ENCODE measurements around the gene SLC6A8. TPM values are rescaled to one million over a fixed set of nuclear protein-coding genes. Genes with fewer than 3 reads are reported as not detected.
"Not testable (repeated sequence)": the region's sequence is repeated elsewhere in the genome, so short reads cannot be mapped to it uniquely, and the experiment has no call there.

SLC6A8 gene
- total RNA-seq, 1 donor from 2014 or later: 3.1 TPM

GRCh38 chrX:153727123-153727931, 39.6 kb downstream of the SLC6A8 start:
- intact Hi-C loops (cut with micrococcal nuclease): loop anchor here (10.0 kb wide), 2 partner anchors 647 to 787 kb away; partner anchors contain the start of genes EMD, FAM3A and FLNA

- intact Hi-C loops (cut with micrococcal nuclease): loop anchor here (10.0 kb wide), 2 partner anchors 647 to 787 kb away; partner anchors contain the start of genes EMD, FAM3A and FLNA
Observed at GRCh38 chrX:153728095-153728494, 40.4 kb downstream of the SLC6A8 start.

DNA sequence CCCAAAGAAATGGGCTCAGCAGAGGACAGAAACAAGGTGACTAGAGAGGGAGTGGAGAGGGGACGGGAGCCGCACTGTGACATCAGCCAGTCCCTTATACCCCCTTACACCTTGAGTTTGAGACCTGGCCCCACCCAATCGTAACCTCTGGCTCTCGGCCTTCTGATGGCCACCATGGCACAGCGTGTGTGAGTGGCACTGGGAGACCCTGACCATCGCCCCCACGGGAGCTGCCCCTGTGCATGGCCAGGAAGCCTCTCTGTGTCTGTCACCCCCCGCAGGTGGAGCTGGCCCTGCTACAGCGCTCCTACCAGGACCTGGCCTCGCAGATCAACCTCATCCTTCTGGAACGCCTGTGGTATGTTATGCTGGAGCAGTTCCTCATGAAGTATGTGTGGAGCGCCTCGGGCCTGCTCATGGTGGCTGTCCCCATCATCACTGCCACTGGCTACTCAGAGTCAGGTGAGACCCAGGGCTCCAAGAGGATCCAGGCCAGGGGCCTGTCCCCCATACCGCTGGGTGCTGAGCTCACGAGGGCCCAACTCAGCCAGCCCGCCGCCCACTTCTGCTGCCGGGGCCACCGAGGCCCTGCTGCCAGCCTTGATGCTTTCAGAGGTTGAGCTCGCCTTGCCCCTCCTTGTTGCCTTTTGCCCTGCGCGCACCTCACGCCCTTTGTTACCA, 41.4 kb downstream of the SLC6A8 start:
- intact Hi-C loops (cut with micrococcal nuclease): loop anchor here (10.0 kb wide), 2 partner anchors 646 to 786 kb away; partner anchors contain the start of genes EMD, FAM3A and FLNA

- intact Hi-C loops (cut with micrococcal nuclease): not testable (repeated sequence)
Observed at GRCh38 chrX:153730115-153730514, 42.4 kb downstream of the SLC6A8 start.

- intact Hi-C loops (cut with micrococcal nuclease): no loop called here
Observed at GRCh38 chrX:153731117-153731844, 43.6 kb downstream of the SLC6A8 start.

- intact Hi-C loops (cut with micrococcal nuclease): no loop called here
Observed at GRCh38 chrX:153731845-153732215, 44.1 kb downstream of the SLC6A8 start.

GRCh38 chrX:153732401-153732800, 44.7 kb downstream of the SLC6A8 start:
- intact Hi-C loops (cut with micrococcal nuclease): no loop called here

GRCh38 chrX:153733651-153734240, 46.0 kb downstream of the SLC6A8 start:
- intact Hi-C loops (cut with micrococcal nuclease): no loop called here

DNA sequence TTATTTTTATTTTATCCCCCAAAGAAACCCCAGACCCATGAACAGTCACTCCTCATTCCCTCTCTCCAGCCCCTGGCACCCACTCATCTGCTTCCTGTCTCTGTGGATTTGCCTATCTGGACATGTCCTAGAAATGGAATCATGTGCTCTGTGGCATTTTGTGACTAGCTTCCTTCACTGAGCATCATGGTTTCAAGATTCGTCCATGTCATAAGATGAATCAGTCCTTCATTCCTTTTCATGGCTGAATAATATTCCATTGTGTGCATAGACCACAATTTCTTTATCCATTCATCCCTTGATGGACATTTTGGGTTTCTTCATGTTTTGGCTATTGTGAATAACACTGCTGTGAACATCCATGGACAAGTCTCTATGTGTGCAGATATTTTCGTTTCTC, 47.1 kb downstream of the SLC6A8 start:
- intact Hi-C loops (cut with micrococcal nuclease): no loop called here

DNA sequence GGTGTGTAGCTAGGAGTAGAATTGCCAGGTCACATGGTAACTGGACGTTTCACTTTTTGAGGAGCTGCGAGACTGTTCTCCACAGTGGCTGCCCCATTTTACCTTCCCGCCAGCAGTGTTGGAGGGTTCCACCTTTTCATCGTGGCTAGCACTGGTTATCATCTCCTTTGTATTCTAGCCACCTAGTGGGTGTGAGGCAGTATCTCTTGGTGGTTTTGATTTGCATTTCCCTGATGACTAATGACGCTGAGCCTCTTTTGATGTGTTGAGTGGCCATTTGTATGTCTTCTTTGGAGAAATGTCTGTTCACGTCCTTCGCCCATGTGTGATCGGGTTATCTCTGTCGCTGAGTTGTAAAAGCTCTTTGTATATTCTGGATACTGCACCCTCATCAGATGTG, 47.5 kb downstream of the SLC6A8 start:
- intact Hi-C loops (cut with micrococcal nuclease): no loop called here

DNA sequence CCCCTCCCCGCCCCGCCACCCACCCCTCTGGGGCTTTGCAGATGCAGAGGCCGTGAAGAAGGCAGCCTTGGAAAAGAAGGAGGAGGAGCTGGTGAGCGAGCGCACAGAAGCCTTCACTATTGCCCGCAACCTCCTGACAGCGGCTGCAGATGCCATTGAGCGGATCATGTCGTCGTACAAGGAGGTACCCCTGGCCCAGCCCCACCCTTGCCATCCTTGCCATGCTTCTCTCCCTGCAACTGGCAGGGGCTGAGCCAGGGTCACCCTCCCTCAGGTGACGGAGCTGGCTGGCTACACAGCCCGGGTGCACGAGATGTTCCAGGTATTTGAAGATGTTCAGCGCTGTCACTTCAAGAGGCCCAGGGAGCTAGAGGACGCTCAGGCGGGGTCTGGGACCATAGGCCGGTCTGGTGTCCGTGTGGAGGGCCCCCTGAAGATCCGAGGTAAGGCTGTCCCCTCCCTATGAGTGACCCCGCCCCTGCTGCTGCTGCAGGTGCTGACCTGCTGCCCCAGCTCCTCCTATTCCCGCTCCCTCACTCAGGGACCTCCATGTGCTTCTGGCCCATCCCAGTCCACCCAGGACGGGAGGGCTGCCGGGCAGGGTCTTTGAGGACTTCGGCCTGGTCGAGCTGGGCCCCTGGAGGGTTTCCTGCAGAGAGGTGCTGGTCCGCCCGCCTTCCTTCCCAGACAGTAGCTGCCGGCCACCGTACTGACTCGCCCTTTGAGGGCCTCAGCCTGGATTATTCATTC, 48.5 kb downstream of the SLC6A8 start:
- intact Hi-C loops (cut with micrococcal nuclease): no loop called here

DNA sequence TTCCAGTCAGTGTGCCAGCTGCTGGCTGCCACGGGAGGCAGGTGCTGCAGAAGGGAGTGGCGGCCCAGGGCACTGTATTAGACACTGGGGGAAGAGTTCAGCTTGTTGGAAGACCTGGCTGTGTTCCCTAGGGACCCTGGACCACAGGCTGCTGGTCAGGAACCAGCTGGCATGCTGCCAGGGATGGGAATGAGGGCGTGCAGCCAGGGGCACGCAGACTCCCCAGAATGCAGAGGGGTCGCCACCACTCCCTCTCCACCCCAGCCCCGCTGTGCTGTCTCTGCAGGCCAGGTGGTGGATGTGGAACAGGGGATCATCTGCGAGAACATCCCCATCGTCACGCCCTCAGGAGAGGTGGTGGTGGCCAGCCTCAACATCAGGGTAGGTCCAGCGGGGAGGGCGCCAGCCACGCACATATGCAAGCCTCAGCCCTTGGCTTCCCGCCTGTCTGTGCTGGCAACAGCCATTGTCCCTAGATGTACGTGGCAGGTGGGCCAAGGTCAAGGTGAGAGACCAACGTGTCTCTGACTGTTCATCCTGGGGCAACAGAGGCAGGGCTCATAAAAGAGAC, 49.2 kb downstream of the SLC6A8 start:
- intact Hi-C loops (cut with micrococcal nuclease): no loop called here

DNA sequence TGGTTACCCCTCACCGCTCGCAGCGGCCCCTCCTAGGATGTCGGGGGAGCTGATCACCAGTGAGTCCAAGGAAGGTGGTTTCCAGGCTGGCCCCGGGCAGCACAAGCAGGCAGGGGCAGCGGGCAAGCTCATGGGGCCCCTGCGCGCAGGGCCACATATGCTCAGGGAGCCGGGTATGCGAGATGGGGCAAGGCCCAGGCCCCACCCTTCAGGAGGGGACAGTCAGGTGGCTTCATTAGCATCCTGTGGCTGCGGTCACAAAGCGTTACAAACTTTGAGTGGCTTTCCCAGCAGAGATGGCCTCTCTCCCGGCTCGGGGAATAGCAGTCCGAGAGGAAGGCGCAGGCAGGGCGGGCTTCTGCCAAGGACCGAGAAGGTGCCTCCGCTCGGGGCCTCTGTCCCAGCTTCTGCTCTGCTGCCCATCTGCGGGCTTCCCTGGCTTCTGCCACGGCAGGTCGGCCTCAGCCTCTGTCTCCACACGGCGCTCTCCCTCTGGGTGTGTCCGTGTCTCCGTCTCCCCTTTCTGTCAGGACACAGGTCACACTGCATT, 50.4 kb downstream of the SLC6A8 start:
- intact Hi-C loops (cut with micrococcal nuclease): no loop called here

- intact Hi-C loops (cut with micrococcal nuclease): no loop called here
Observed at GRCh38 chrX:153739754-153740486, 52.2 kb downstream of the SLC6A8 start.

DNA sequence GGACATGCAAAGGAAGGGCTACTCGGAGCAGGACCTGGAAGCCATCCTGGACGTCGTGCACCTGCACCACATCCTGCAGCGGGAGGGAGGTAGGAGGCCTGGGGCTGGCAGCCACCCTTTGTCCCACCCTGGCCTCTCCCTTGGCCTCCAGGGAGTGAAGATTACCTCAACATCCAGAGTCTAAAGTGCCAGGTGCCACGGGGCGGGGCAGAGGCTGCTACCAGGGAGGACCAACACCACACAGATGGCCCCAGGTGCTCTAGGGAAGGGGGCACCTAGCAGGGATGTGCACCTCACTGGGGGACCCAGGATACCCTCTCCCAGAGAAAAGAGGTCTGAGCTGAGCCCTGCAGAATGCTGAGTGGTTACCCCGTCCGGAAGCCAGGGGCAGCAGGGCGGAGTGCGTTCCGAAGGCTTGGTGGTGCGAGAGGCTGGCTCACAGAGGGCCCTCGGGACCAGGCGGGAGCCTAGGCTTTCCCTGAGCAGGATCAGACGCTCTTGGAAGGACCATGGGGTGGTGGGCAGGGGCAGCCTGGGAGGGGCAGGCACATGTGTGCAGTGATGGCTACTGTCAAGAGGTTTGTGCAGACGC, 53.0 kb downstream of the SLC6A8 start:
- intact Hi-C loops (cut with micrococcal nuclease): no loop called here

GRCh38 chrX:153741446-153741845, 53.7 kb downstream of the SLC6A8 start:
- intact Hi-C loops (cut with micrococcal nuclease): no loop called here

DNA sequence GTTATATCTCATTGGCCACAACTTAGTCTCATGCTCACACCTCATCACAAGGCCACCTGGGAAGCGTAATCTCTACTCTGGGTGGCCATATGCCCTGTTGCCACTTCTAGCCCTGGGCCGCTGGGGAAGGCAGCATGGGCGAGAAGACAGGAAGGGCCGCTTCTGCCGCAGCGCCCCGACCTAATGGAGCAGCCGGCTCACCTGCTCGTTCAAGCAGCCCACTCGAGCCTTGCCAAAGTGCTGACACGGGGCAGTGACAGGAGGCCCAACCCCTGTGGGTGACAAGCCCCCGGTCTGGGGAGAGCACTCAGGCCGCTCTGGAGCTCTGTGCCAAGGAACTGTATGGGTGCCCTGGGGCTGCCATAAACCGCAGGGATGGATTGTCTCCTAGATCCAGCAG, 54.4 kb downstream of the SLC6A8 start:
- intact Hi-C loops (cut with micrococcal nuclease): not testable (repeated sequence)

GRCh38 chrX:153742796-153743467, 55.2 kb downstream of the SLC6A8 start:
- intact Hi-C loops (cut with micrococcal nuclease): not testable (repeated sequence)

All from T-helper 1 cell treated with Interleukin-12 subunit alpha and Interleukin-12 subunit beta and Interleukin-4 antibody, amounts not matched to agents 30 ng/mL and 1 ng/mL, for 36 hours (primary cell).